HG02981 (cell line): Measurements from ENCODE around the gene HOXA5.

Experiments used
- ATAC-seq: cut with Tn5 transposase; IDR thresholded peaks from one replicate; pipeline ENCODE4 v1.9.1; 2021; ENCODE audit warnings: mild to moderate bottlenecking, moderate library complexity; ENCODE audit not compliant: unreplicated experiment

The HOXA5 gene

GRCh38 chr7:27109466-27110185, 33.9 kb downstream of the HOXA5 start:
- ATAC-seq = no peak

DNA sequence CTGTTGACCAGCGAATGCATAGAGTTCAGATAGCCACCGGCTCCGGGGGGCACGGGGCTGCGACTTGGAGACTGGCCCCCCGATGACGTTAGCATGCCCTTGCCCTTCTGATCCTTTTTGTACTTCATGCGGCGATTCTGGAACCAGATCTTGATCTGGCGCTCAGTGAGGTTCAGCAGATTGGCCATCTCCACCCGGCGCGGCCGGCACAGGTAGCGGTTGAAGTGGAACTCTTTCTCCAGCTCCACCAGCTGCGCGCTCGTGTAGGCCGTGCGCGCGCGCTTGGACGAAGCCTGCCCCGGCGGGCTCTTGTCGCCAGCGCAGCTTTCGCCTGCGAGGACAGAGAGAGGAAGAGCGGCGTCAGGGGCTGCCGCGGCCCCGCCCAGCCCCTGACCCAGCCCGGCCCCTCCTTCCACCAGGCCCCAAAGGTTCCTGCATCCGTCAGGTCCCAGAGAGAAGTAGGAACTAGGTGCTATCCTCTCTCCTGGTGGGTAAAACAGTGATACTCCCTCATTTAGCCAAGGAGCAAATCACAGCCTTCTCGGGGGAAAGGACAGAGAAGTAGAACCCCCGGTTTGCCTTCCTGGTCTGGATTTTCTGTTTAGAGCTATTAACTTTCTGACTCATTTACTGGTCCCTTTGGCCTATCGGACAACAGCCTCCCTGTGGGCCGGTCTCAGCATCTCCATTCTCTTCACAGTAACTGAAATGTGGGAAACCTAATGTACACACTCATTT, 34.9 kb downstream of the HOXA5 start:
- ATAC-seq = no peak

DNA sequence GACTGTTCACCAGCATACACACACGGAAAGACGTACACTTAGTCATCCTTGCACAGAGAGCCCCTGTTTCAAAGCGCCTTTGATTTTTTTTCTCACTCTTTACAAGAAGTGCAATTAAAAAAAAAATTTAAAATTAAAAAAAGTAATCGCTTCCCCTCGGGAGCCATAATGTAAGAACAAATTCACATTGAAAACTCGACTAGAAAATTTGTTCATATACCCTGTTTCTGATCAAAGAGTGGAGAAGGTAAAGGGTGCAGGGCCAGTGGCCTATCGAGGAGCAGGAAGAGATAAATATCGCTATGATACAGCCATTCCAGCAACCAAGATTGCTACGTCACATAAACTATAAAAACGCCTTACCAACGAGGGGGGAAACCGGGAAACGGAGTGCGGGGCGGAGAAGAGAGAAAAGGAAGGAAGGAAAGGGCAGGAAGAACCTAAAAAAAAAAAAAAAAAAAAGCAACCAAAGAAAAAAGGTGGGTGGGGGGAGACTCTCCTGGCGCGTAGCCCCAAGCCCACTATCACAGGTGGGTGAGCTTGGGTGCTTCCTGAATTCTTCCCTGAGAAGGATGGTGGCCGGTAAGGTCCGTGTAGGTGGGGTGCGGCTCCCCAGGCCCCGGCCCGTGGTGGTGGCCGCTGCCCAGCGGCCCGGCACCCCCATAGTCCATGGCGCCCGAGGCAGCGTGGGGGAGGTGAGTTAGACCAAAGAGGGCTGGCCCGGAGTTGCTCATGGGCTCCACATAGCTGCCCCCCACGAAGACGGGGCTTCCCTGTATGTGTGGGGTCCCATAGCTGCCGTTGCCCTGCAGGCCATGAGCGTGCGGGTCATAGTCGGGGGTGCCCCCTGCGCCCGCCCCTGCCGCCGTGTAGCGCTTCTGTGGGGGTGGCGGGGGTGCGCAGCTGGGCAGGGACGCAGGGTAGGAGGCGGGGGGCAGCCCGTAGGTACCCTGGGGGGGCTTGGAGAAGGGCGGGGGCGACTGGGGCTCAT, 35.8 kb downstream of the HOXA5 start:
- ATAC-seq = no peak

DNA sequence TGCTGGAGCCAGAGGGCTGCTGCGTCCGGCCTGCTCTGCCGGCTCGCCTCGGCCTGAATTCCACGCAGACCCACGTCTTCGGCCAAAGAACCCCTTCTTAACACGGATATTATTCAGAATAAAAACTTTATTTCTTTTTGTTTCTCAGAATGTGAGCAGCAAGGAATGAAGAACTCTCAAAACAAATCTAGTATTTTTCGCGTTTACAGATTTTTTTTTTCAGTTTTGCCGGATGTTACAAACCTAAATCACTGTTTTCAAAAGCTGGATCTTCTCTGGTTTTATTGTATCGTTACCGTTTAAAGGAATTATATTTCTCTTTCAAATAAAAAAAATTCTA, 36.6 kb downstream of the HOXA5 start:
- ATAC-seq = no peak

GRCh38 chr7:27106181-27106900, 37.1 kb downstream of the HOXA5 start:
- no peak for ATAC-seq

DNA sequence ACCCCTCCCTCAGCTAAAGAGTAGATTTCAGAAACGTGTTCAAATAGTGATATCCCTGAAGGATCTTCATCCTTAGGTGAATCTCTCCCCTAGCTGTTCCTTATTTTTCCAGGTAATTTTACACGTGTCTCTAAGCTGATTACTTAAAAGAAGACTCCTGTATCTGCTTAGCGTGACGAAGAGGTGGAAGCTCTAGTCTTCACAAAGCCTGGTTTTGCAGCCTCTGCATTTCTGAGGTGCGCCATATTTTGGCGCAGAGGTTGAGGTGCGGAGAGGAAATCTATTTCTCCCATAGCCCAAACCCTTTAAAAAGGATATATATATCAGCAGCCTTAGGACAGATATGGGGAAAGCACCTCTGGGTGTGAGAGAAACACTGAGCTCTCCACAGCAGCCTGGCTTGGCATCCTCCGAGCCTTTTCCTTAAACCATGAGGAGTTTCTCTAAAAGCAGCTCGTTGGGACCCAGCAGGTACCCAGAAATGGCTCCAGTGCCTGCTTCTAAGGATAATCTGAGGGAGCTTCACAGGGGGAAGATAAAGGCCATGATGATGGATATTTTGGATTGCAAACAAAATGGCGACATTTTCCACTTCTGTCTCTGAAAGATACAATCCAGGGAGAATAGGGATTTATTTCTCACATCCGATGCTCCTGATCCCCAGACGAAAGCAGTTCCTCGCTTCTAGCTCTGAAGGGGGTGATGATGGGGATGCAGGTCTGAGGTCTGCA, 38.0 kb downstream of the HOXA5 start:
- no peak for ATAC-seq

GRCh38 chr7:27104341-27105058, 39.0 kb downstream of the HOXA5 start:
- ATAC-seq = no peak

DNA sequence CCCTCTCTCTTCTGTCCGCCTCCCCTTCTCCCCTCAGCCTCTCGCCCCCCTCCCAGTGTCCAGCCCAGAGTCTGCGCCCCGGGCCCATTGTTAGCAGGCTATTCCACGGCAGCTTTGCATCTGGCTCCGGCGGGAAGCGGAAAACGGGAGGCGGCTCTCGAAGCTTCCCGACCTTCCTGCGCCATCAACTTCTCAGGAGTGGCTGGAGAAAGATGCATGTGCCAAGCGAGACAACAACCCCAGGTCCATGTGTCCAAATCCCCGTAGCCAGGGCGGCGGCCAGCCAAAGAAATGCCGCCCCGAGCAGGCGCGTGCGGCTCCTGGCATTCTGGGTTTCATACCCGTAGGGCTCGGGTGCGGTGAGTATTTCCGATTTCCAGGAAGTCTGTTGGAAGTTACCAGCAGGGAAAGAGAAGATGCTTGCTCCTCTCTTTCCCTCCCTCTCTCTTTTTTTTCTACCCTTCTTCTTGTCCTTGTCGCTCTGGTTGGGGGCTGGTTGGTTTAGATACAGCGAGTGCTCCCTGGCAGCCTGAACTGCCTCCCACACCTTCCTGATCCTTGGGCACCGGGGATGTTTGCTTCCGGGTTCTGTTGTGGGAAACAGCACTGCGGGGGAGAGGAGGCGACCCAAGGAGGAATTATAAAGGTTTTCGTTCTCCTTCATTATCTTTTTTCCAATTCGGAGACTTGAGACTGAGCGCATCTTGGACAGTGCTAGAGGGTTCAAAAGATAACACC, 39.8 kb downstream of the HOXA5 start:
- ATAC-seq = no peak

DNA sequence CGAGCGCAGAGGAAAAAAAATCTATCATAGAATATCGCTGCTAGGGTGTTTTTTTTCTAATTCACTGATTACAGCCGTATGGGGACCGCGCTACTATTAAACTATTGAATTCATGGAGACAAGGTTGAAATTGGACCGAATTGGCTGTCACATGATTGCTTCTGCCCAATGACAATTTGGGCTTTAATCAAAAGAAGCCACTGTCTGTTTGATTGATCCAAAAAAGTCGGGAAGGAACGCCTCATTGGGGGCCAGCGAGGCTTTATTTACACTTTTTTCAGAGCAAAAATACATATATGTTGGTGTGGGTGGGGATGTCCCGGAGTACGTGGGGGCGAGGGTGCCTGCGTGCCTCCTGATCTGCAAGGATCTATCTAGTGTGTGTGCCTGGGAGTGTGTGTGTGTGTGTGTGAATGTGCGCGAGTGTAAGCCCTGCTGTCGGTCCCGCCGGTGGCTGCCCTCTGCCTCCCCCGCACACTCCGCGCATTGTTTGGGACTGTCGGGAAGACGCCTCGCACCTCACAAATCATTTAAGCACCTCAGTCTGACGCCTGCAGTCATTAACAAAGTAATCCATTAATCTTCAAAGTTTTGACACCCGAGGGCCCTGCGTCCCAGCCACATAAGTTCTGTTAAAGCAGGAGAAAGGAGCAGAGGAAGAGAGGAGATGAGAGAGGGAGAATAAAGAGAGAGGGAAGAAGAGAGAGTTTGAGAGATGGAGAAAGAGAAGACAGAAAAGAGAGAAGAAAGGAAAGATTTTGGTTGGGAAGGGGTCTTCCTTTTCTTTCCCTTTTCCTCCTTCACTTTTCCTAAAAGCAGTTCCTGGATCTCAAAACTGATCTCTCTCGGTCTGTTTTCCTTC, 40.7 kb downstream of the HOXA5 start, which contains the start of gene HOXA2:
TSS of gene HOXA2 (minus strand) at position 103 of the 862 bp plus-strand sequence. CDS start 183 bp downstream, outside the sequence.
- no peak for ATAC-seq

DNA sequence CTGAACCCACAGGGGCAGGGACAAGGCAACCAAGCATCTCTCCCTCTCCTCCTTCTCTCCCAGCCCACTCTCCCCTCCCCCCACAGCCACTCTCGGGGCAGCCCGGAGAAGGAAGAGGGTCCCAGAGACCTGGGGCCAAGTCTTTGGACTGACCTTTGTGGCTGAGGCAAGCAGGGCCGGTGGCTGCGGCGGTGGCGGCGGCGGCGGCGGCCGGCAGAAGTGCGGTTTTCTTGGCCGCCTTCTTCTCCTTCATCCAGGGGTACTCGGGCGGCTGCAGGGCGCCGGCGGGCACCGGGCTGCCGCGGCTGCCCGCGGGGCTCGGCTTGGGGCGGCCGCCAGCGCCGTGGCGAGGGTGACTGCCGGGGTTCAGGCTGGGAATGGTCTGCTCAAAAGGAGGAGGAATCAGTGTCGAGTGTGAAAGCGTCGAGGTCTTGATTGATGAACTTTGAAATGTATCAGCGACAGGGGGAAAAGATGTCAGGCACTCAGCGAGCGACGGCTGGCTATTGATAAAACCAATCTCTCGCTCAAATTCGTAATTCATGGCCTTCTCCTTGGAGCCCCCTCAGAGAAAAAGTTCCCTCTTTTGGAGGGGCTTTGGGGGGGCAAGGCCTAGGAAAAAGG, 41.4 kb downstream of the HOXA5 start:
- ATAC-seq = no peak

- ATAC-seq = no peak
Measured at GRCh38 chr7:27101171-27101956, 42.1 kb downstream of the HOXA5 start.

GRCh38 chr7:27100694-27101170, 42.7 kb downstream of the HOXA5 start:
- no peak for ATAC-seq

GRCh38 chr7:27099453-27100370, 43.8 kb downstream of the HOXA5 start:
- ATAC-seq = no peak

DNA sequence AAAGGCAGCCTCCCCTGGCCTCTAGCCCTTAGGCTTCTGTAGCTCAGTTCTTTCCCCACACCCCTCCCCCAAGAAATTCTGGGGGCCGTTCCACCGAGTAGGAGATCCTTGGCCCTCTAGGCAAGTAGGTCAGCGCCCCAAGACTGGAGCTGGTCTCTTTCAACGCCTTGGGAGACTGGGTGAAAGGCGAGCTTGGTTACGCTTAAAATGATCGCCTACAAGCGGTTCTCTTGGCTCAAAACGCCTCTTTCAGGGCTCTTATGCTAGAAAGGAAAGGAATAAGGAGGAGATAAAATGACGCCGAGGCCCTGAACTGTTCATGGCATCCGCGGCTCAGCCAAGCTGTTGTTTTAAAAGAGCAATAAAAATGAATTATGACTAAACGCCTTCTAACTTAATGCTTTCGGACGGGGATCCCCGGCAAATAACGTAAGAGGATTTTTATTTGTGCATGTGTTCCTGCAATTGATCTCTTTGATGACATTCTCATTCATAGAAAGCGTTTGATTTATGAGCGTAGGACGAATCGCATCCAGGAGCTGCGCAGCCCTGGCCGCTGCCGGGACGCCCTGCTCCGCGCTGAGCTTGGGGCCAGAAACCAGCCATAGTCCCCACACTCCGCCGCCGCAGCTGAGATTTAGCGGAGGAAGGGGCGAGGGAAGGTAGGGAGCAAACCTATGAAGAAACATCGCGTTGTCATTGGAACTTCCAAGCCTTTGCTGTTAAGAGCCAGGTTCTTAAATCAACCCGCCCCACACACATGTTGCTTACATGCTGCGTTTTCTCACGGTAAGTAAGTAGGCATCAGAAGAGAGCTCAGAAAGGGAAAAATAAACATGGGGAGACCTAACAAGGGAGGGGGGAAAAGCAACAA, 44.7 kb downstream of the HOXA5 start:
- no peak for ATAC-seq
